MM.1S (cell line): Measurements from ENCODE around the gene TSHZ2.

Source experiments
- DNase-seq: peaks from one replicate; pipeline ENCODE4 v3.0.0-alpha.2; 2015
- H2AFZ ChIP-seq: fragments of 300-600 bp; sonication (generic); 2 replicates; pipeline ENCODE4 v1.6.0; 2016; ENCODE audit warnings: antibody characterized with exemption, low read length
- H3F3A ChIP-seq: fragments of 300-600 bp; sonication (generic); 2 replicates; pipeline ENCODE4 v1.6.1; 2016; ENCODE audit warnings: mild to moderate bottlenecking, antibody characterized with exemption, low read length, moderate library complexity, mixed read lengths; ENCODE audit not compliant: insufficient read depth
- H3K27ac ChIP-seq: fragments of 300-600 bp; sonication (generic); 2 replicates; pipeline ENCODE4 v1.5.1; 2016; ENCODE audit warnings: mild to moderate bottlenecking, low read length
- H3K27me3 ChIP-seq: fragments of 300-600 bp; sonication (generic); replicated peaks from 2 replicates; pipeline ENCODE4 v1.6.0; 2016; ENCODE audit warnings: low read length; ENCODE audit not compliant: insufficient read depth
- H3K36me3 ChIP-seq: fragments of 300-600 bp; sonication (generic); replicated peaks from 2 replicates; pipeline ENCODE4 v1.6.1; 2016; ENCODE audit warnings: mild to moderate bottlenecking, low read length, mixed read lengths; ENCODE audit not compliant: insufficient read depth
- H3K4me1 ChIP-seq: fragments of 300-600 bp; sonication (generic); 2 replicates; pipeline ENCODE4 v1.6.1; 2016; ENCODE audit warnings: low read length, mixed read lengths
- H3K4me2 ChIP-seq: fragments of 300-600 bp; sonication (generic); 2 replicates; pipeline ENCODE4 v1.6.0; 2016; ENCODE audit warnings: low read depth, low read length
- H3K4me3 ChIP-seq: fragments of 300-600 bp; sonication (generic); 2 replicates; pipeline ENCODE4 v1.5.1; 2016; ENCODE audit warnings: low read length, mixed read lengths
- H3K79me2 ChIP-seq: fragments of 300-600 bp; sonication (generic); 2 replicates; pipeline ENCODE4 v1.6.1; 2016; ENCODE audit warnings: mixed run types, low read length, mixed read lengths
- H3K9ac ChIP-seq: fragments of 300-600 bp; sonication (generic); 2 replicates; pipeline ENCODE4 v1.6.1; 2016; ENCODE audit warnings: low read length, mixed read lengths
- H3K9me2 ChIP-seq: fragments of 300-600 bp; sonication (generic); replicated peaks from 2 replicates; pipeline ENCODE4 v1.6.1; 2016; ENCODE audit warnings: mild to moderate bottlenecking, low read length, mixed read lengths; ENCODE audit not compliant: insufficient read depth
- H3K9me3 ChIP-seq: fragments of 300-600 bp; sonication (generic); replicated peaks from 2 replicates; pipeline ENCODE4 v1.6.1; 2016; ENCODE audit warnings: mild to moderate bottlenecking, low read length, mixed read lengths; ENCODE audit not compliant: insufficient read depth
- H4K20me1 ChIP-seq: fragments of 300-600 bp; sonication (generic); 2 replicates; pipeline ENCODE4 v1.6.1; 2016; ENCODE audit warnings: mild to moderate bottlenecking, low read length, moderate library complexity, mixed read lengths; ENCODE audit not compliant: insufficient read depth
- EZH2 ChIP-seq: fragments of 300-600 bp; sonication (generic); optimal IDR thresholded peaks from 2 replicates; pipeline ENCODE3; 2017; ENCODE audit warnings: low read depth, mild to moderate bottlenecking, antibody characterized with exemption, low read length, mixed read lengths
- EZH2phosphoT487 ChIP-seq: fragments of 300-600 bp; sonication (generic); IDR thresholded peaks from 2 replicates; pipeline ENCODE4 v1.6.1; 2018; ENCODE audit warnings: antibody characterized with exemption, low read length
- TF ChIP-seq, protein P1 (sequence below): fragments of 300-600 bp; sonication (generic); IDR thresholded peaks from 2 replicates; pipeline ENCODE4 v1.5.1; 2016; ENCODE audit warnings: antibody characterized with exemption, low read length, mixed read lengths

Gene TSHZ2

DNA sequence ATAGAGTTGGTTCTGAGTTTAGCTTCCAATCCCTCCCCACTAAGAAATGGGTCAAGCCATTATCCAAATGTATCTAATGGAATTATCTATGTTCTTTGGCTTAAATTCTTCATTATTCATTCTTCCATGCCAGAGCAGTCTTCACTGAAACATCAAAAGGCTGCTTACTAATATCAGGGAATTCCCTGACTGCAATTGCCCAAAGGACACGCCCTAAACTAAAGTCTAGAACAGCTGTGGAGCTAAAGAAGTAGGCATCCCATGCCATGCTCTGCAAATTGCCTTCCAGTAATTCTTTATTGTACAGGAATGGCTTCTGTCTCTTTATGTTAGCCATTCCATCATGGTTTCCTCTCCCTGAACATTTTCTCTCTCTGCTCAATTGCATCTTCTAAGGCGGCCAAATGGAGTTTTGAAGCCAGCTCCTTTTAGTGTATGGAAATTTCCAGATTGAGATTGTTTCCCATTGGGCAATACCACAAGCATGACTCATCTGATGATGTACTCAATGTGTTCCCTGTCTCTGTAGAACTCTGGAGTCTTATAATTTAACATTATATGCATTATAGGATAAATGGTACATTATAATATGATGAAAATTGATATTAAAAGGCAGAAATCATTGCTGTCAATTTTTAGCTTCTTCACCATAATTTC, 28.8 kb upstream of the TSHZ2 start:
- no peaks in the 10 kb centered on the region for H3F3A ChIP-seq
- H3K36me3 ChIP-seq = no peaks in the 10 kb centered on the region
- H3K27ac ChIP-seq = no peak overlapping the region
- TF ChIP-seq, protein P1, sequence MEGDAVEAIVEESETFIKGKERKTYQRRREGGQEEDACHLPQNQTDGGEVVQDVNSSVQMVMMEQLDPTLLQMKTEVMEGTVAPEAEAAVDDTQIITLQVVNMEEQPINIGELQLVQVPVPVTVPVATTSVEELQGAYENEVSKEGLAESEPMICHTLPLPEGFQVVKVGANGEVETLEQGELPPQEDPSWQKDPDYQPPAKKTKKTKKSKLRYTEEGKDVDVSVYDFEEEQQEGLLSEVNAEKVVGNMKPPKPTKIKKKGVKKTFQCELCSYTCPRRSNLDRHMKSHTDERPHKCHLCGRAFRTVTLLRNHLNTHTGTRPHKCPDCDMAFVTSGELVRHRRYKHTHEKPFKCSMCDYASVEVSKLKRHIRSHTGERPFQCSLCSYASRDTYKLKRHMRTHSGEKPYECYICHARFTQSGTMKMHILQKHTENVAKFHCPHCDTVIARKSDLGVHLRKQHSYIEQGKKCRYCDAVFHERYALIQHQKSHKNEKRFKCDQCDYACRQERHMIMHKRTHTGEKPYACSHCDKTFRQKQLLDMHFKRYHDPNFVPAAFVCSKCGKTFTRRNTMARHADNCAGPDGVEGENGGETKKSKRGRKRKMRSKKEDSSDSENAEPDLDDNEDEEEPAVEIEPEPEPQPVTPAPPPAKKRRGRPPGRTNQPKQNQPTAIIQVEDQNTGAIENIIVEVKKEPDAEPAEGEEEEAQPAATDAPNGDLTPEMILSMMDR = no peak
- no peak for TF ChIP-seq EZH2phosphoT487
- H2AFZ ChIP-seq = no peak overlapping the region
- no peaks in the 10 kb centered on the region for H3K4me1 ChIP-seq
- H4K20me1 ChIP-seq = no peaks in the 10 kb centered on the region
- no peak for DNase-seq
- H3K4me2 ChIP-seq = no peak overlapping the region
- no peak overlapping the region for H3K4me3 ChIP-seq
- H3K27me3 ChIP-seq = no peaks in the 10 kb centered on the region
- H3K79me2 ChIP-seq = no peaks in the 10 kb centered on the region
- no peak overlapping the region for H3K9ac ChIP-seq
- no peaks in the 10 kb centered on the region for H3K9me3 ChIP-seq
- no peaks in the 10 kb centered on the region for H3K9me2 ChIP-seq

GRCh38 chr20:52945268-52945667, 26.9 kb upstream of the TSHZ2 start:
- Histone ChIP-seq H4K20me1 (no peaks in the 10 kb centered on the region), H3K9ac (no peak overlapping the region), H3K9me3 (no peaks in the 10 kb centered on the region), H3K79me2 (no peaks in the 10 kb centered on the region), H3F3A (no peaks in the 10 kb centered on the region), H3K4me2 (no peak overlapping the region), H3K27me3 (no peaks in the 10 kb centered on the region), H3K36me3 (no peaks in the 10 kb centered on the region), H3K4me3 (no peak overlapping the region), H3K9me2 (no peaks in the 10 kb centered on the region), H2AFZ (no peak overlapping the region), H3K27ac (no peak overlapping the region), H3K4me1 (no peaks in the 10 kb centered on the region)
- TF ChIP-seq, protein P1 = no peak
- TF ChIP-seq EZH2phosphoT487 (no peak), EZH2 (no peak)
- DNase-seq = no peak

- H3K4me1 ChIP-seq = no peaks in the 10 kb centered on the region
- no peaks in the 10 kb centered on the region for H3K27me3 ChIP-seq
- no peaks in the 10 kb centered on the region for H4K20me1 ChIP-seq
- no peaks in the 10 kb centered on the region for H3K36me3 ChIP-seq
- no peaks in the 10 kb centered on the region for H3K9me2 ChIP-seq
- no peak overlapping the region for H3K9ac ChIP-seq
- no peaks in the 10 kb centered on the region for H3K9me3 ChIP-seq
- no peak overlapping the region for H3K4me2 ChIP-seq
- no peak overlapping the region for H3K27ac ChIP-seq
- H3K4me3 ChIP-seq = no peak overlapping the region
- no peaks in the 10 kb centered on the region for H3F3A ChIP-seq
- TF ChIP-seq EZH2 (no peak), EZH2phosphoT487 (no peak)
- TF ChIP-seq, protein P1 = no peak
- no peaks in the 10 kb centered on the region for H3K79me2 ChIP-seq
- H2AFZ ChIP-seq = no peak overlapping the region
- DNase-seq = no peak
Observed at GRCh38 chr20:52945862-52946522, 26.2 kb upstream of the TSHZ2 start.
